ENCODE measurements around the gene CFAP210.

The CFAP210 gene

GRCh38 chr2:169659320-169659719 is 34.9 kb downstream of the CFAP210 start:
- H3K23ac ChIP-seq (ENCODE audit: low read length): no peak overlapping the region
- no peaks in the 10 kb centered on the region for H3K36me3 ChIP-seq (ENCODE audit: control insufficient read depth in 1 of 2, insufficient read depth in 2 of 2, low read length in 2 of 2)
- no peak overlapping the region for H3K4ac ChIP-seq (ENCODE audit: low read depth, low read length)
- H3K79me2 ChIP-seq (ENCODE audit: control insufficient read depth, insufficient read depth, low read length, poor library complexity): no peaks in the 10 kb centered on the region
- H3K4me1 ChIP-seq (ENCODE audit: control insufficient read depth in 1 of 2, insufficient read depth in 2 of 2, low read length in 2 of 2): no peaks in the 10 kb centered on the region
- no peak overlapping the region for H3K9ac ChIP-seq (ENCODE audit: low read length)
- H2AFZ ChIP-seq (ENCODE audit: insufficient read depth, low read length, poor library complexity): no peak overlapping the region
- H3K18ac ChIP-seq (ENCODE audit: low read length): no peak overlapping the region
- H3K14ac ChIP-seq (ENCODE audit: low read length): no peak overlapping the region
- H3K27me3 ChIP-seq (ENCODE audit: insufficient read depth, low read length): no peaks in the 10 kb centered on the region
- WGBS (ENCODE audit: extremely low coverage, insufficient coverage, insufficient read length): no CpG with 5 or more reads among the region's 1 CpG
- no peak overlapping the region for H3K27ac ChIP-seq (ENCODE audit: low read depth, low read length)
- no peak overlapping the region for H2BK120ac ChIP-seq (ENCODE audit: insufficient read depth, low read length, poor library complexity)
- no peak overlapping the region for H2BK12ac ChIP-seq (ENCODE audit: low read length)
- H4K12ac ChIP-seq (ENCODE audit: low read depth, low read length): no peak overlapping the region
- no peak for DNase-seq
- no peaks in the 10 kb centered on the region for H3K9me3 ChIP-seq (ENCODE audit: insufficient read depth, low read depth, low read length)
- H3K79me1 ChIP-seq (ENCODE audit: low read length): no peaks in the 10 kb centered on the region
- no peak overlapping the region for H4K91ac ChIP-seq (ENCODE audit: low read depth, low read length)
- H3K4me3 ChIP-seq (ENCODE audit: low read depth, low read length): no peak overlapping the region
- H2BK5ac ChIP-seq (ENCODE audit: low read depth, low read length, poor library complexity): no peak overlapping the region
- no peak overlapping the region for H4K8ac ChIP-seq (ENCODE audit: low read depth, low read length)
- H3K4me2 ChIP-seq (ENCODE audit: low read length): no peak overlapping the region
- H2AK5ac ChIP-seq (ENCODE audit: low read length): no peak overlapping the region

- H3K36me3 ChIP-seq (ENCODE audit: control insufficient read depth in 1 of 2, insufficient read depth in 2 of 2, low read length in 2 of 2): no peaks in the 10 kb centered on the region
- no peak overlapping the region for H2BK5ac ChIP-seq (ENCODE audit: low read depth, low read length, poor library complexity)
- H3K79me2 ChIP-seq (ENCODE audit: control insufficient read depth, insufficient read depth, low read length, poor library complexity): no peaks in the 10 kb centered on the region
- no peak overlapping the region for H3K27ac ChIP-seq (ENCODE audit: low read depth, low read length)
- no peaks in the 10 kb centered on the region for H3K79me1 ChIP-seq (ENCODE audit: low read length)
- no peak overlapping the region for H4K91ac ChIP-seq (ENCODE audit: low read depth, low read length)
- H3K18ac ChIP-seq (ENCODE audit: low read length): no peak overlapping the region
- H2AK5ac ChIP-seq (ENCODE audit: low read length): no peak overlapping the region
- H3K9ac ChIP-seq (ENCODE audit: low read length): no peak overlapping the region
- no peaks in the 10 kb centered on the region for H3K9me3 ChIP-seq (ENCODE audit: insufficient read depth, low read depth, low read length)
- no peak overlapping the region for H3K4ac ChIP-seq (ENCODE audit: low read depth, low read length)
- no CpG with 5 or more reads among the region's 1 CpG for WGBS (ENCODE audit: extremely low coverage, insufficient coverage, insufficient read length)
- H3K27me3 ChIP-seq (ENCODE audit: insufficient read depth, low read length): no peaks in the 10 kb centered on the region
- no peak overlapping the region for H3K4me2 ChIP-seq (ENCODE audit: low read length)
- no peak overlapping the region for H2BK120ac ChIP-seq (ENCODE audit: insufficient read depth, low read length, poor library complexity)
- H3K4me1 ChIP-seq (ENCODE audit: control insufficient read depth in 1 of 2, insufficient read depth in 2 of 2, low read length in 2 of 2): no peaks in the 10 kb centered on the region
- no peak overlapping the region for H2AFZ ChIP-seq (ENCODE audit: insufficient read depth, low read length, poor library complexity)
- no peak overlapping the region for H3K14ac ChIP-seq (ENCODE audit: low read length)
- H4K12ac ChIP-seq (ENCODE audit: low read depth, low read length): no peak overlapping the region
- no peak for DNase-seq
- no peak overlapping the region for H3K4me3 ChIP-seq (ENCODE audit: low read depth, low read length)
- H3K23ac ChIP-seq (ENCODE audit: low read length): no peak overlapping the region
- H2BK12ac ChIP-seq (ENCODE audit: low read length): no peak overlapping the region
- H4K8ac ChIP-seq (ENCODE audit: low read depth, low read length): no peak overlapping the region
Observed at GRCh38 chr2:169658877-169659276, 35.3 kb downstream of the CFAP210 start.

- Histone ChIP-seq H3K9ac (ENCODE audit: low read length) (no peak overlapping the region), H3K27ac (ENCODE audit: low read depth, low read length) (no peak overlapping the region), H4K12ac (ENCODE audit: low read depth, low read length) (no peak overlapping the region), H4K8ac (ENCODE audit: low read depth, low read length) (no peak overlapping the region), H3K4me2 (ENCODE audit: low read length) (no peak overlapping the region), H4K91ac (ENCODE audit: low read depth, low read length) (no peak overlapping the region), H3K79me2 (ENCODE audit: control insufficient read depth, insufficient read depth, low read length, poor library complexity) (no peaks in the 10 kb centered on the region), H2AFZ (ENCODE audit: insufficient read depth, low read length, poor library complexity) (no peak overlapping the region), H3K4ac (ENCODE audit: low read depth, low read length) (no peak overlapping the region), H3K79me1 (ENCODE audit: low read length) (no peaks in the 10 kb centered on the region), H3K36me3 (ENCODE audit: control insufficient read depth in 1 of 2, insufficient read depth in 2 of 2, low read length in 2 of 2) (no peaks in the 10 kb centered on the region), H2BK5ac (ENCODE audit: low read depth, low read length, poor library complexity) (no peak overlapping the region), H3K18ac (ENCODE audit: low read length) (no peak overlapping the region), H2BK12ac (ENCODE audit: low read length) (no peak overlapping the region), H3K4me3 (ENCODE audit: low read depth, low read length) (no peak overlapping the region), H3K23ac (ENCODE audit: low read length) (no peak overlapping the region), H3K27me3 (ENCODE audit: insufficient read depth, low read length) (no peaks in the 10 kb centered on the region), H3K14ac (ENCODE audit: low read length) (no peak overlapping the region), H2BK120ac (ENCODE audit: insufficient read depth, low read length, poor library complexity) (no peak overlapping the region), H2AK5ac (ENCODE audit: low read length) (no peak overlapping the region), H3K9me3 (ENCODE audit: insufficient read depth, low read depth, low read length) (no peaks in the 10 kb centered on the region), H3K4me1 (ENCODE audit: control insufficient read depth in 1 of 2, insufficient read depth in 2 of 2, low read length in 2 of 2) (no peaks in the 10 kb centered on the region)
- peak in 1 of 2 donors; percentile 50 for DNase-seq
- 99% methylated on average over 2 of the region's 3 CpGs for WGBS (ENCODE audit: extremely low coverage, insufficient coverage, insufficient read length)
Observed at GRCh38 chr2:169656164-169656563, 38.0 kb downstream of the CFAP210 start.

DNA sequence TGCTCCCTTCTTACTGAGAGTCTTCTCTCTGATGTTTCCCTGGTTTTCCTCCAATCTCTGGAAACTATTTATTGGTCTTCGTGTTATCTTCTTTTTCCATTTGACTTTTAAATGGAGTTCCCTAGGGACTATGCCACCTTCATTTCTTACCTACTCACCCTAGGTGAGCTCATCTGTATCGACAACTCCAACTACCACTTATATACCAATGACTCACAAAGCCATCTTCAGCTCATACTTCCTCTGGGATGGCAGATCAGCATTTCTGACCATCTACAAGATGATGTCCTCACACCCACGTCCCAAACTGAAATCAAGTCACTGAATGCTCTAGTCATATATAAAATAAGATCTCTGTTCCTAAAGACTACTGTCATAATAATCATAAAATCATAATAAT is 40.6 kb downstream of the CFAP210 start:
- WGBS (ENCODE audit: extremely low coverage, insufficient coverage, insufficient read length): no CpG with 5 or more reads among the region's 3 CpGs
- no peak overlapping the region for H2BK12ac ChIP-seq (ENCODE audit: low read length)

More for the DNA sequence above, 40.6 kb downstream of the CFAP210 start:
- no peak for DNase-seq
- no peak overlapping the region for H2AK5ac ChIP-seq (ENCODE audit: low read length)
- no peak overlapping the region for H4K12ac ChIP-seq (ENCODE audit: low read depth, low read length)
- no peak overlapping the region for H3K4ac ChIP-seq (ENCODE audit: low read depth, low read length)
- no peak overlapping the region for H4K8ac ChIP-seq (ENCODE audit: low read depth, low read length)
- no peaks in the 10 kb centered on the region for H3K79me2 ChIP-seq (ENCODE audit: control insufficient read depth, insufficient read depth, low read length, poor library complexity)
- H3K14ac ChIP-seq (ENCODE audit: low read length): no peak overlapping the region
- no peak overlapping the region for H3K23ac ChIP-seq (ENCODE audit: low read length)
- H2BK120ac ChIP-seq (ENCODE audit: insufficient read depth, low read length, poor library complexity): no peak overlapping the region
- no peak overlapping the region for H3K4me2 ChIP-seq (ENCODE audit: low read length)
- H3K9ac ChIP-seq (ENCODE audit: low read length): no peak overlapping the region
- no peaks in the 10 kb centered on the region for H3K9me3 ChIP-seq (ENCODE audit: insufficient read depth, low read depth, low read length)
- H4K91ac ChIP-seq (ENCODE audit: low read depth, low read length): no peak overlapping the region
- no peak overlapping the region for H2AFZ ChIP-seq (ENCODE audit: insufficient read depth, low read length, poor library complexity)
- no peak overlapping the region for H3K18ac ChIP-seq (ENCODE audit: low read length)
- H3K79me1 ChIP-seq (ENCODE audit: low read length): no peaks in the 10 kb centered on the region
- no peak overlapping the region for H2BK5ac ChIP-seq (ENCODE audit: low read depth, low read length, poor library complexity)
- H3K27me3 ChIP-seq (ENCODE audit: insufficient read depth, low read length): no peaks in the 10 kb centered on the region
- H3K27ac ChIP-seq (ENCODE audit: low read depth, low read length): no peak overlapping the region
- H3K4me3 ChIP-seq (ENCODE audit: low read depth, low read length): no peak overlapping the region
- no peaks in the 10 kb centered on the region for H3K4me1 ChIP-seq (ENCODE audit: control insufficient read depth in 1 of 2, insufficient read depth in 2 of 2, low read length in 2 of 2)
- H3K36me3 ChIP-seq (ENCODE audit: control insufficient read depth in 1 of 2, insufficient read depth in 2 of 2, low read length in 2 of 2): no peaks in the 10 kb centered on the region
